Stimulated activated naive CD8-positive, alpha-beta T cell treated with anti-CD3 and anti-CD28 coated beads, Interleukin-15, amount 100 ng/mL, for 72 hours (primary cell): ENCODE results near the gene CXXC1.
"Not testable (repeated sequence)": the region's sequence is repeated elsewhere in the genome, so short reads cannot be mapped to it uniquely, and the experiment has no call there.

ENCODE experiments used
- ATAC-seq: fragments of 150-1000 bp; cut with Tn5 transposase; 2 replicates; pipeline ENCODE4 v1.10.0; 2021; ENCODE audit warnings: mild to moderate bottlenecking, moderate library complexity
- DNase-seq, 2 donors: peaks; one replicate each; pipeline ENCODE4 v3.0.0; 2021 to 2022
- H3K27ac Mint-ChIP-seq, 2 donors: one replicate each; pipeline ENCODE4 v1.8.0; 2022; ENCODE audit warnings: mild to moderate bottlenecking in 2 of 2, mixed read lengths in 2 of 2, moderate library complexity in 2 of 2
- H3K27me3 Mint-ChIP-seq: one replicate; pipeline ENCODE4 v1.8.0; 2022; ENCODE audit warnings: mixed read lengths
- H3K4me1 Mint-ChIP-seq: one replicate; pipeline ENCODE4 v1.8.0; 2022; ENCODE audit warnings: mild to moderate bottlenecking, mixed read lengths
- H3K4me3 Mint-ChIP-seq, 2 donors: one replicate each; pipeline ENCODE4 v1.8.0; 2022; ENCODE audit warnings: mild to moderate bottlenecking in 2 of 2, mixed read lengths in 2 of 2, moderate library complexity in 1 of 2
- H3K9me3 Mint-ChIP-seq, 2 donors: one replicate each; pipeline ENCODE4 v1.8.0; 2022; ENCODE audit warnings: mixed read lengths in 2 of 2

The CXXC1 gene

DNA sequence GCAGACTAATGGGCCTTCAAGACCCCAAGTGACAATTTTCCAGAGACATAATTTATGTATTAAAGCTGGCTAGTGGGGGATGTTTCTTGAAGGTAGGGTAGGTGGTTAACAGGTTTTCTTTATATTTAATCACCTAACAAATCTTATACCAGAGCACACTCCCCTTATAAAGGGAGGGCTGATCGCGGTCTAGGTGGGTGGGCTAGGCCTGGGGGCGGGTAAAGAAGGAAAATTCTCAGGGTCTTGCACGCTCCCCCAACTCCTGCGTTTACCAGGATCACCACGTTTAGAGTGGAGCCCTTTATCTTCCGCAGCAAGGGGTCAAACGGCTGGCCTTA is 19.9 kb upstream of the CXXC1 start:
- H3K27ac Mint-ChIP-seq, result peak overlapping the region in 1 of 2 donors; percentile 82
- DNase-seq, result no peak
- H3K4me1 Mint-ChIP-seq, result peaks cover 21% of the 10 kb centered on the region
- ATAC-seq, result peak; percentile 40
- H3K9me3 Mint-ChIP-seq, result no peaks in the 10 kb centered on the region
- H3K27me3 Mint-ChIP-seq, result peaks cover 11% of the 10 kb centered on the region
- peak overlapping the region; percentile 88 to 92 for H3K4me3 Mint-ChIP-seq

DNA sequence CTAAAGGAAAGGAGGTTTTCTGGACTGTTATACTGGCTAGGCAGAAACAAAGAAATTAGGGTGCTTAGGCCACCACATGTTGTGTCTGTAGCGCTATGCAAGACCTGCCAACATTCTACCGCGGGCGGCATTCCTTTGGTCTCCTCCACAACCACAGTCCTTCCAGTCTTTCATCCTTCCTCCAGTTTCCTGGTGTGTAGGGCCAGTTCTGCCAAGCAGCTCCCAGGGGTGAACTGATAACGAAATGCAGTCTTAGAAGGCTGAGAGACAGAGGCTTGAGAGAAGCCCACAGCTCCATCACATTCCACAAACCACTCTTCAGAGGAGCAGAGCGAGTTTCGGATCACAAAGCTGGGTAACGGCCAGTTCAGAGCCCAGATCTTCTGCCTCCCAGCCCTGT is 19.5 kb upstream of the CXXC1 start:
- no peak for DNase-seq
- no peak for ATAC-seq
- Mint-ChIP-seq H3K9me3 (no peaks in the 10 kb centered on the region), H3K4me3 (peak overlapping the region; percentile 88 to 92), H3K27me3 (peaks cover 11% of the 10 kb centered on the region), H3K4me1 (peaks cover 21% of the 10 kb centered on the region), H3K27ac (no peak overlapping the region)

DNA sequence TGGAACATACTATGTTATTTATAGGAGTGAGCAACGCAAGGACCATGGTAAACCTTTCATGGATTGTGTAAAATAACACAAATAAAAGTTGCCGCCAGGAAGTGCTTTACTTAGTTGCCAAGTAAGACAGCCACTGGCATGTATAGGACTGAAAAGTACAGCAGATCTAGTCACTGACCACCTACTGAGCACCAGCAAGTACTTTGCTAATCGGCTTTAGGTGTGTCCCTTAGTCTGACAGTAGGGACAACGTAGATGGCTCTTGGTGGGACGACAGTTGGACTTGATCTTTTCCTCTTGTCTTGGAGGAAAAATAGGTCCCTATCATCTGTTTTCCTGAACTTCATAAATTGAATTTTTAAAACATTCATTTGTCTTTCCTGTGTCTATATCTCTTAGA is 13.6 kb upstream of the CXXC1 start:
- peaks cover 15% of the 10 kb centered on the region for H3K4me1 Mint-ChIP-seq
- ATAC-seq, result no peak
- H3K27me3 Mint-ChIP-seq, result peaks cover 42% of the 10 kb centered on the region
- no peaks in the 10 kb centered on the region for H3K9me3 Mint-ChIP-seq
- H3K27ac Mint-ChIP-seq, result no peak overlapping the region
- H3K4me3 Mint-ChIP-seq, result no peak overlapping the region
- DNase-seq, result no peak

DNA sequence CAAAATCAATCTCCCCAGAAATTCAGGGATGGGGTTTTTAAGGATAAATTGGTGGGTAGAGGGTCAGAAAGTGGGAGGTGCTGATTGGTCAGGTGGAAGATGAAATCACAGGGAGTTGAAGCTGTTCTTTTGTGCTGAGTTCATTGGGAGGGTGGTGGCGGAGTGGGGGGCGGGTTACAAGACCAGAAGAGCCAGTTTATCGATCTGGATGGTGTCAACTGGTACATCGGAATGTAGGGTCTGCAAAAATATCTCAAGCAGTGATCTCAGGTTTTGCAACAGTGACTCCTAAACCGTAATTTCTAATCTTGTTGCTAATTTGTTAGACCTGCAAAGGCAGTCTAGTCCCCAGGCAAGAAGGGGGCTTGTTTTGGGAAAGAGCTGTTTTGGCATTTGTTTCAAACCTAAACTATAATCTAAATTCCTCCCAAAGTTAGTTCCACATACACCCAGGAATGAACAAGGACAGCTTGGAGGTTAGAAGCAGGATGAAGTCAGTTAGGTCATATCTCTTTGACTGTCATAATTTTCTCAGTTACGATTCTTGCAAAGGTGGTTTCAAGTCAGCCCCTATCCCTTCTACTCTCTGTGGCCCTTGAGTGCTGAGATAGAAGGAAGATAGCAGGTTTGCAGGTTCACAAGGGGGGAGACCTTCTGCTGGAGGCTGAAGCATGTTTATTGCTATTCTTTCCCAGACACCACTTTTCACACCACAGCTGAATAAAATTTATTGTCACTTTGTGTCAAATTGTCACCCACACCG is 12.3 kb upstream of the CXXC1 start:
- Mint-ChIP-seq H3K4me1 (peaks cover 15% of the 10 kb centered on the region), H3K27ac (no peak overlapping the region), H3K9me3 (no peaks in the 10 kb centered on the region), H3K4me3 (no peak overlapping the region), H3K27me3 (peaks cover 42% of the 10 kb centered on the region)
- DNase-seq (no peak), ATAC-seq (no peak)

DNA sequence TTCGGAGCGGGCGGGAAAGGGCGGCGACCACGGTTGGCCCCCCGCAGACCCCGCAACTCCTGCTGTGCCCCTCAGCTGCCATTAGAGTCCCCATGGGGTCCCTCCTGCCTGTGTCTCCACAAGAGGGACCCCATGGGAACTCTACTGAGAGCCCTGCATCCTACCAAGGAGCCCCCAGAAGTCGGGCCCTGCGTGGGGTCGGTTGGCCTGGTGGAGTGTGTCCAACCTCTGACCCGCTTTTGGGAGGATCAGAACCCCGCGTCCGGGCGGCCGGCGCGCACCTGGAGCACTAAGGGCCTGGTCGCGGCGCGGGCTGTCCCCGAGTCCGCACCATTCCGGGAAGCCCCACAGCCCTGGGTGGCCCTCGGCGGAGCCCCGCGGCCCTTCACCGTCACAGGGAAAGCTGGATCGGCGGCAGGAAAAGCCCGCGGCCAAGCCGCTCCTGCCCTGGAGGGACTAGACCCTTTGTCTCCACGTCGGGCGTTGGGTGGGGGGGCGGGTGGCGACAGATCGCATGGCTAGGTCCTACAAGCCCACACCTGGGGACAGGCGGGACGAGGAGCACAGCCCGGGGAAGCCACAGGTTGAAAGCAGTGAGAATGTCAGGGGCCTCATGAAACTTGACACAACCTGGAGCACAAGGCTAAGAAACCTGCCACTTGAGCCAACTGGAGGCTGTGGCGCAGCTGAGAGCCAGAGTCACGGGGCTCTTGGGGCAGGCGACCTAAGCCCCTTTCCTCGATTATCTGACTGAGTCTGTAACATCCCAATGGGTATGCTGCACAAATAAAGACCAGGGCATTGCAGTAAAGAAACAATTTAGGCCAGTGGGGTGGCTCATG is 11.2 kb upstream of the CXXC1 start:
- ATAC-seq (peak; percentile 27), DNase-seq (no peak)
- Mint-ChIP-seq H3K4me3 (peak overlapping the region; percentile 76 to 77), H3K9me3 (no peaks in the 10 kb centered on the region), H3K27me3 (peaks cover 32% of the 10 kb centered on the region), H3K27ac (no peak overlapping the region), H3K4me1 (peaks cover 15% of the 10 kb centered on the region)

DNA sequence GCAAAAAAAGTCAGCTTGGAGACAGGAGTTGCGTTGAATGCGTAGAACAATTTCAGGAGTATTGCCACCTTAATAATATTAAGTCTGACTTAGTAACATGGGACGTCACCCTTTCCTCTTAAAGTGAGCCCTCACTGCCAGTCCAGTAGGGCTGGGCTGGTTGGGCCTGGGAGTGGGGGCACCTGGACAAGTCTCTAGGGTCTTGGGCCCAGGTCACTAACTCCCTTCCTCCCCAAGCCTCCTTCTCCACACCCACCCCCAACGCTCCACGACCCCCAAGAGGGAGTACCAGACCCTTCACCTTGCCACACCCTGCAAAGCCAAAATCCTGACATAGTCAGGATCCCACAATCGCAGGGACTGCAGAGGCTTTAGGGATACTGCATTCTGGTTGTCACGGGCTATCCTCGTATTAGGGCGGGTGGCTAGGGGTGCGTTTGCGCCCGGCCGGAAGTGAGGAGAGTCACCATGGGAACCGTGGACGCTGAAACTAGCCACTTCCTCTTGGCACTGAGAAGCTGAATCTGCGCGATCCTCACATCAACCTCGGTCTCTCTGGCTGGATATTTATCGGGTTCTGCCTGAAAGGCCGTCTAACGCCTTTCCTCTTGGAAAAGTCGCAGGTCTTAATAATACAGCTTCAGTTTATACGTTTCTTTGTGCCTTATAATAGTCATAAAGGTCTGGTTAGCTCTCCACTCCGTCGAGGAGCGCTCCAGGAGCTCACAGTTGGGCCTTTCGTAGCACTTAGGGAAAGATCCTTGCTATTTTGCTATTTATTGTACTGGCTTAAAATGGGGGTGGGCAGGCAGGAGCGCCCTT is 10.3 kb upstream of the CXXC1 start:
- Mint-ChIP-seq H3K27me3 (peaks cover 31% of the 10 kb centered on the region), H3K27ac (no peak overlapping the region)

DNA sequence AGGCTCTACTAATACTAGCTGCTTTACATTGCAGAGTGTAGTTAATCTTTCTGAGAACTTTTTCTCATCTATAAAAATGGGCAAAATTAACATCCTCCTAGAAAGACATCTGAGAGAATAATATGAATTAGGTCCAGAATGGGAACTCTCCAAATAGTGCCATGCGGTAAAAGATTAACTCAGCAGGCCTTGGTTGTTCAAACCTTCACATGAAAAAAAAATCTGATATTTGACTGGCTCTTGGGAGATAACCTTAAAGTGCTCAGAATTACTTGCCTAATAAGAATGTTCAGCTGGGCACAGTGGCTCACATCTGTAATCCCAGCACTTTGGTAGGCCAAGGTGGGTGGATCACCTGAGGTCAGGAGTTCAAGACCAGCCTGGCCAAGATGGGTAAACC is 5.5 kb upstream of the CXXC1 start:
- no peak overlapping the region for H3K4me3 Mint-ChIP-seq
- no peak for ATAC-seq
- H3K27me3 Mint-ChIP-seq, result peaks cover 9% of the 10 kb centered on the region
- peaks cover 19% of the 10 kb centered on the region for H3K4me1 Mint-ChIP-seq
- H3K27ac Mint-ChIP-seq, result no peak overlapping the region
- no peak for DNase-seq
- H3K9me3 Mint-ChIP-seq, result no peaks in the 10 kb centered on the region

More for the DNA sequence above, 10.3 kb upstream of the CXXC1 start:
- Mint-ChIP-seq H3K9me3 (no peaks in the 10 kb centered on the region), H3K4me3 (peak overlapping the region; percentile 76 to 77), H3K4me1 (peaks cover 15% of the 10 kb centered on the region)
- ATAC-seq (peak; percentile 100), DNase-seq (peak; percentile 69 to 82)

DNA sequence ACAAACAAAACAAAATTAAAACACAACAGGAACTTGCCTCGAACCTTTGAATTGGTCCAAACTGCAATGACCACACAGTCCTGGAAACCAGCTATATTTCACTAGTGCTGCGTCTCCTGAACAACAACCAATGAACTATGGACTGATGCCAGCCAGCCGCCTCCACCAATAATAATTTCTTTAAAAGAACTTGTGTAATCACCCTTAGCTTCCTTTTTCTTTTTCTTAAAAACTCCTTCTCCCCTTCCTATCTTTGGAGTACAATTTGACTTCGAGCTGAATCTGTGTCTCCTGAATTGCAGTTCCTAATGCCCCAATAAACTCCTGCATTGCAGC is 1.6 kb upstream of the CXXC1 start:
- peak overlapping the region; percentile 72 to 77 for H3K4me3 Mint-ChIP-seq
- ATAC-seq, result no peak

DNA sequence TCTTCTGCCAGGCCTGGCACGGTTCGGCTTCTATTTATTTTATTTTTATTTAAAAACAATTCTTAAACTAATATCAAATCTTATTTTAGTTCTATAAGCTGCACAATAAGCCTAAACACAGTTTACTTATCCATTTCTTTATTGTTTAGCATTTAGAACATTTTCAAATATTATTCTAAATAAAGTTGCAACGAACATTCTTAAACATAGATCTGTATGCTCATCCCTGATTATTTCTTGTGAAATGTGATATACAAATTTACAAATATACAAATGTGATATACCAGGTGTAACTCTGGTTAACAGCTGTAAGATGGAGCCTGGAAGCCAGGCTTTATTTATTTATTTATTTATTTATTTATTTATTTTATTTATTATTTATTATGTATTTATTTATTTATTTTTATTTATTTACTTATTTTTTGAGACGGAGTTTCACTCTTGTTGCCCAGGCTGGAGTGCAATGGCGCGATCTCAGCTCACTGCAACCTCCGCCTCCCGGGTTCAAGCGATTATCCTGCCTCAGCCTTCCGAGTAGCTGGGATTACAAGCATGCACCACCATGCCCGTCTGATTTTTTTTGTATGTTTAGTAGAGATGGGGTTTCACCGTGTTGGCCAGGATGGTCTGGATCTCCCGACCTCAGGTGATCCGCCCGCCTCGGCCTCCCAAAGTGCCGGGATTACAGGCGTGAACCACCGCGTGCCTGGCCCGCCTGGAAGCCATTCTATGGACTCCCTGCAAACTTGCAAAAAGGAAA is 1.0 kb upstream of the CXXC1 start:
- Mint-ChIP-seq H3K27ac (peak overlapping the region; percentile 97), H3K4me1 (peaks cover 33% of the 10 kb centered on the region), H3K4me3 (peak overlapping the region; percentile 88 to 97)
- H3K27me3 Mint-ChIP-seq, DNase-seq, ATAC-seq, H3K9me3 Mint-ChIP-seq: not testable (repeated sequence)

More for the DNA sequence above, 1.6 kb upstream of the CXXC1 start:
- DNase-seq, result no peak
- no peaks in the 10 kb centered on the region for H3K27me3 Mint-ChIP-seq
- peak overlapping the region; percentile 29 to 52 for H3K27ac Mint-ChIP-seq
- H3K9me3 Mint-ChIP-seq, result no peaks in the 10 kb centered on the region
- peaks cover 28% of the 10 kb centered on the region for H3K4me1 Mint-ChIP-seq

DNA sequence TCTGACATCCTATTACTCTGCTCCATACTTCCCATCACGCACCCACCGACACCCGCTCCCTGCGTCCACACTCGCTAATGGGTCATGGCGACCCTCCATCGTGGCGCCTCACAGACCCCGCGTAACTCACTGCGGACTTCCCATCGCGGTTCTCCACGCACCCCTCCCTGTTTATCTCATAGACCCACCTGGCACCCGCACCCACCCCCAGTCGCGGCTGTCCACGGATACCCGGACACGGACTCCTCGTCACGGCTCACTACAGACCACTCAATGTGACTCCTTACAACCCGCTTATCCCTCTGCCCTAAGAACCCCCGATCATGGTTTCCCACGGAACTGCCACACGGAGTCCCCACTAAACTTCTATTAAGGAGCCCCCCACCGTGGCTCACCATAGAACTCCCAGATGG is 458 bp downstream of the CXXC1 start:
- H3K27me3 Mint-ChIP-seq, result no peaks in the 10 kb centered on the region
- peak overlapping the region; percentile 88 to 97 for H3K4me3 Mint-ChIP-seq
- ATAC-seq (peak; percentile 2), DNase-seq (no peak)
- H3K4me1 Mint-ChIP-seq, result peaks cover 41% of the 10 kb centered on the region
- H3K9me3 Mint-ChIP-seq, result no peaks in the 10 kb centered on the region
- H3K27ac Mint-ChIP-seq, result peak overlapping the region; percentile 16 to 97

DNA sequence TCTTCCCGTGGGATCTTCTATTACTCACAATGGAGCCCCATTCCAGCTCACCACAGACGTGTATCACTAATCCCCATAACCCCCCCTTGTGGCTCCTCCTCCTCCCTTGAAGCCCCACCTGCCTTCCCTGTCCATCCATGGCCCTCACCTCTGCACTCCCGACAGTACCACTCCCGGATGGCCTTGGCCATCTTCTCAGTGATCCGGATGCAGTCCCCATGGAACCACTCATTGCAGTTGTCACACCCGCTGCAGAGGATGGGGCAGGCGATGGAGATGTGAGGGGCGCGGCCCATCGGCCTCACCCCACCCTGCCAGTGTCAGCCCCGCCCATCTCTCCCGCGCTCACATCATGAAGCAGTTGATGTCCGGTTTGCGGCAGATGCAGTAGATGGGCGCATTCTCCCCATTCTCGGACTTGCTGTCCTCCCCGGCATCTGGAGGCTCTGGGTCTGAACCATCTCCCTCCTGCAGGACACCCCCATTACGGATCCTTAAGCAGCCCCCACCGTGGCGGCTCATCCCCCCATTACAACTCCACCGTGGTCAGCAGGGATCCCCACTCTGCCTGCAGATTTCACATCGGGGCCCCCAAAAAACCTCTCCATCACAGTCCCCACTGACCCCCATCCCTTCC is 983 bp downstream of the CXXC1 start:
- no peaks in the 10 kb centered on the region for H3K9me3 Mint-ChIP-seq
- no peak for ATAC-seq
- H3K4me3 Mint-ChIP-seq, result peak overlapping the region; percentile 88 to 97

DNA sequence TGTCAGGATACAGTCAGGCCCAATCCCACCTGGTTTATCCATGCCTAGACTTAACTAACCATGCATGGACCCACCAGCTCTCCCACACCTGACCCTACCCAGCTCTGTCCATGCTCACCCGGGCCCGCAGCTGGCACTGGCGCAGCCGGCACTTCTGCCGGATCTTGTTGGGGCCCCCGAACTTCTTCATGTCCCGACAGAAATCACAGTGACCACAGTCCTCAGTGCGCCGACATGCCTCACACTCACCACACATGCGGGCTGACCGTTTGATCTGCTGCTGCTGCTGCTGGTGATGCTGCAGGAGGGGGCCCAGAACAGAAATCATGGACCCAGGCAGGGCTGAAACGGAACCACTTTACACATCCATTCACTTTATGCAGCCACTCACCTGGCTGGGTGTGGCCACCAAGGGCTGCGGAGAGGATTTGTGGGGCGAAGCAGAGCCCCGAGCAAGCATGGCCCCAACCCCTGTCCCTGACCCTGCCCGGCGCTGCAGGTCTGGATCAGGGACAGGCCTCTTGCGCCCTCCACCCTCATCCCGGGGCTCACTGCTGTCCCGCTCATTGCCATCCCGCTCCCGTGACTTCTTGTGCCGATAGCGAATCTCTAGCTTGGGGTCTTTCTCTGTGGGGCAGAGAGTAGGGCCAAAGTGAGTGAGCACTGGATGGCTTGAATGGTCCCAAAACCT is 1.7 kb downstream of the CXXC1 start:
- H3K4me1 Mint-ChIP-seq, result peaks cover 52% of the 10 kb centered on the region
- peak overlapping the region; percentile 88 to 97 for H3K4me3 Mint-ChIP-seq
- ATAC-seq (no peak), DNase-seq (no peak)
- no peak overlapping the region for H3K27ac Mint-ChIP-seq
- H3K27me3 Mint-ChIP-seq, result no peaks in the 10 kb centered on the region
- H3K9me3 Mint-ChIP-seq, result no peaks in the 10 kb centered on the region

More for the DNA sequence above, 983 bp downstream of the CXXC1 start:
- H3K27ac Mint-ChIP-seq, result peak overlapping the region; percentile 79 to 97
- no peak for DNase-seq
- peaks cover 46% of the 10 kb centered on the region for H3K4me1 Mint-ChIP-seq
- H3K27me3 Mint-ChIP-seq, result no peaks in the 10 kb centered on the region

DNA sequence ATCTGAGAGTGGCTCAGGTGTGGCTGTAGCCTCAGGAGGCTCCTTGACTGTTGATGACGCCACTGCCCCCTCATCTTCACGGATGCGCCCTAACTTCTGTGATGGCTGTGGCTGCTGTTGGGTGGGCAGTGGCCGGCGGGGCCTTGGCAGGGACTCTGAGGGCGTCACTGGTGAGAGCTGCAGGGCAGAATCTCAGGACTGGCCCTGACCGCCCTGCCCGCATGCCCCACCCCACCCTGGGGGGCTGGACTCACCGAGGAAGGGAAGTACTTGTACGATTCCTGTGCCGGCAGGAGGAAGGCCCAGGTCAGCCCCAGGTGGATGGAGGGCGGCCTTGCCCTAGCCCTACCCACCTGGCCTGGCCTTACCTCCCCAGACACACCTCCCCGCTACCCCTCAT is 2.4 kb downstream of the CXXC1 start:
- Mint-ChIP-seq H3K9me3 (no peaks in the 10 kb centered on the region), H3K4me1 (peaks cover 59% of the 10 kb centered on the region), H3K27ac (no peak overlapping the region), H3K4me3 (no peak overlapping the region), H3K27me3 (no peaks in the 10 kb centered on the region)
- ATAC-seq (no peak), DNase-seq (no peak)

DNA sequence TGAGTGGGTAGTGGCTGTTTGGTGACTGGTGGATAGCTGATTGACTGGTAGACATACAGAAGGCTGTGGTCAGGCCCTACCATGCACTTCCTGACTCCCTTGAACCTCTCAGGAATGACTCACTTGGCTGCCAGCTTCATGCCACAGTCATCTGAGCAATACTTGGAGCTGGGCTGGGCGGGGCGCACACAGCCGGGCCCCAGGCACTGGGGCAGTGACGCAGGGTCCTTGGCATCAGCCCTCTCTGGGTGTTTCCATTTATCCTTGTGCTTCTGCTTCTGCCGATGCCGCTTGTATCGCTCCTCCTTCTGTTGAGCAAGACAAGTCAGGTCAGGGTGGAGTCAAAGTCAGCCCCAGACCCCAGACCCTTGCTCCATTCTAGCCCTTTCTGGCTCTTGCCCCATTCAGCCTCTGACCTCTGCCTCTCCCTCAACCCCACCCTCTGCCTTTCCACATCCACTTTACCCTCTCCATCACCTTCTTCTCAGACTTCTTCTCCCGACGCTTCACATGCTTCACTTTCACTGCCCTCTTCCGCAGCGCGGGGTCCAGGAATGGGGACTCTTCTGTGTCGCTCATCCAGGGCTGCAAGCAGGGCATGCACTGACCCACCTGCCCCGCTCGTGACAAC is 3.1 kb downstream of the CXXC1 start:
- H3K4me1 Mint-ChIP-seq, result peaks cover 65% of the 10 kb centered on the region
- ATAC-seq (no peak), DNase-seq (no peak)
- H3K27ac Mint-ChIP-seq, result peak overlapping the region in 1 of 2 donors; percentile 23
- H3K27me3 Mint-ChIP-seq, result no peaks in the 10 kb centered on the region
- H3K9me3 Mint-ChIP-seq, result no peaks in the 10 kb centered on the region
- H3K4me3 Mint-ChIP-seq, result peak overlapping the region in 1 of 2 donors; percentile 2
